Lung (tissue), 12 donors: Measurements from ENCODE around the gene TSR1. TPM values are rescaled to one million over a fixed set of nuclear protein-coding genes. Genes with fewer than 3 reads are reported as not detected.

Experiments used
- ATAC-seq: fragments of 200-7000 bp; cut with Tn5 transposase; one replicate; pipeline ENCODE4 v1.9.1; 2020; ENCODE audit warnings: moderate number of reproducible peaks; ENCODE audit not compliant: insufficient read depth, low FRiP score
- DNase-seq, 3 donors: peaks; one replicate each; pipeline ENCODE4 v3.0.0-alpha.2; 2013 to 2017
- H3K27ac ChIP-seq, 2 donors: one replicate each; pipeline ENCODE4 v1.5.1; 2013; ENCODE audit warnings: mild to moderate bottlenecking in 2 of 2, moderate library complexity in 2 of 2, control low read depth in 1 of 2, inconsistent platforms in 1 of 2, low read depth in 1 of 2, low read length in 1 of 2
- H3K27me3 ChIP-seq, 3 donors: one replicate each; pipeline ENCODE4 v1.5.1; 2013; ENCODE audit warnings: low read length in 2 of 3; ENCODE audit not compliant: control insufficient read depth in 3 of 3, insufficient read depth in 3 of 3
- H3K36me3 ChIP-seq, 4 donors: one replicate each; pipeline ENCODE4 v1.5.1; 2013; ENCODE audit warnings: low read length in 4 of 4, mild to moderate bottlenecking in 1 of 4, moderate library complexity in 1 of 4; ENCODE audit not compliant: control insufficient read depth in 4 of 4, insufficient read depth in 4 of 4
- H3K4me1 ChIP-seq, 5 donors: one replicate each; pipeline ENCODE4 v1.5.1; 2013; ENCODE audit warnings: low read length in 5 of 5, mild to moderate bottlenecking in 2 of 5, moderate library complexity in 1 of 5; ENCODE audit not compliant: control insufficient read depth in 5 of 5, insufficient read depth in 5 of 5
- H3K4me3 ChIP-seq: one replicate; pipeline ENCODE4 v1.5.1; 2013; ENCODE audit warnings: mild to moderate bottlenecking, control low read depth, moderate library complexity
- H3K9ac ChIP-seq, 2 donors: one replicate each; pipeline ENCODE4 v1.5.1; 2013; ENCODE audit warnings: low read length in 2 of 2, control low read depth in 1 of 2; ENCODE audit not compliant: insufficient read depth in 1 of 2
- H3K9me3 ChIP-seq, 4 donors: one replicate each; pipeline ENCODE4 v1.5.1; 2013; ENCODE audit warnings: low read length in 3 of 4, mild to moderate bottlenecking in 1 of 4, moderate library complexity in 1 of 4; ENCODE audit not compliant: control insufficient read depth in 4 of 4, insufficient read depth in 3 of 4
- WGBS, 2 donors: extraction: QIAGEN DNeasy Blood & Tissue Kit; methylation state at CpG; one replicate each; pipeline ENCODE4 v1.1.7; 2013; 5-methylcytosine and 5-hydroxymethylcytosine counted together
- polyA plus RNA-seq, 2 donors: library from polyadenylated mRNA; stranded (reverse); fragments of 200-250 nt; gene quantifications; one replicate each; pipeline ENCODE4 v1.2.1, GENCODE V29; 2013
- total RNA-seq, 2 donors: library from RNA; depleted of rRNA in 1 of 2; stranded (reverse); fragments of >200 nt in 1 of 2; gene quantifications; one replicate each; pipeline ENCODE4 v1.2.1, GENCODE V29; 2014 to 2021
- TF ChIP-seq, protein P1 (sequence below): IDR thresholded peaks from 2 replicates; pipeline ENCODE4 v1.5.1; 2012; ENCODE audit warnings: mild to moderate bottlenecking; ENCODE audit errors: control extremely low read depth, extremely low read depth
- donor health status: control.
- donor health status: control.
- donor health status: Bipolar disorder and iron deficiency.
- donor health status: healthy.
- donor health status: DM: yes; HTN: yes; CAD: no.

TSR1 gene
- total and polyA plus RNA-seq, 4 donors: 11.8 to 24.1 (median 19.4) TPM

DNA sequence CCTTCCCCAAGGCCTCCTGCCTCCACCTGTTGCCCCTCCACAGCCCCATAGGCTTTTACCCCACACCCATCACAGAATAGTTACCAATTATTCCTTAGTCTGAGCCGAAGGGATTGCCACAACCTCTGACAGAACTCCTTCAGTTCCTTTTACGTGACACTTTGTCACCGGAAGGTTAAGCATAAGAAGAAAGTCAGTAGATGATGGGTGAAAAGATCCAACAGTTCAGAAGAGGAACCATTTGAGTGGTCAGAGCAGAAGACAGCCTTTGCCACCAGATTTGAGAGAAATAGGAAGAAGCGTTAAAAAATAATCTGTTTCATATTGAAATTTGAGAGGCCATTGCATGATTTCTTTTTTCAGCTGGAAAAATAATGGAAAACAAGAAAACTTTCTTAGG is 31.3 kb downstream of the TSR1 start:
- ATAC-seq (no peak), DNase-seq (no peak)
- TF ChIP-seq, protein P1, sequence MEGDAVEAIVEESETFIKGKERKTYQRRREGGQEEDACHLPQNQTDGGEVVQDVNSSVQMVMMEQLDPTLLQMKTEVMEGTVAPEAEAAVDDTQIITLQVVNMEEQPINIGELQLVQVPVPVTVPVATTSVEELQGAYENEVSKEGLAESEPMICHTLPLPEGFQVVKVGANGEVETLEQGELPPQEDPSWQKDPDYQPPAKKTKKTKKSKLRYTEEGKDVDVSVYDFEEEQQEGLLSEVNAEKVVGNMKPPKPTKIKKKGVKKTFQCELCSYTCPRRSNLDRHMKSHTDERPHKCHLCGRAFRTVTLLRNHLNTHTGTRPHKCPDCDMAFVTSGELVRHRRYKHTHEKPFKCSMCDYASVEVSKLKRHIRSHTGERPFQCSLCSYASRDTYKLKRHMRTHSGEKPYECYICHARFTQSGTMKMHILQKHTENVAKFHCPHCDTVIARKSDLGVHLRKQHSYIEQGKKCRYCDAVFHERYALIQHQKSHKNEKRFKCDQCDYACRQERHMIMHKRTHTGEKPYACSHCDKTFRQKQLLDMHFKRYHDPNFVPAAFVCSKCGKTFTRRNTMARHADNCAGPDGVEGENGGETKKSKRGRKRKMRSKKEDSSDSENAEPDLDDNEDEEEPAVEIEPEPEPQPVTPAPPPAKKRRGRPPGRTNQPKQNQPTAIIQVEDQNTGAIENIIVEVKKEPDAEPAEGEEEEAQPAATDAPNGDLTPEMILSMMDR: no peak
- H3K27me3 ChIP-seq: no peaks in the 10 kb centered on the region
- peaks cover 0 to 18% (median 8%) of the 10 kb centered on the region in 5 donors for H3K4me1 ChIP-seq
- peaks cover 0 to 3% (median 0%) of the 10 kb centered on the region in 4 donors for H3K36me3 ChIP-seq
- H3K9ac ChIP-seq: no peak overlapping the region
- 46 to 86% methylated on average over 4 of the region's 4 CpGs for WGBS, 2 donors
- H3K4me3 ChIP-seq: no peak overlapping the region
- H3K27ac ChIP-seq: no peak overlapping the region
- H3K9me3 ChIP-seq: no peaks in the 10 kb centered on the region

DNA sequence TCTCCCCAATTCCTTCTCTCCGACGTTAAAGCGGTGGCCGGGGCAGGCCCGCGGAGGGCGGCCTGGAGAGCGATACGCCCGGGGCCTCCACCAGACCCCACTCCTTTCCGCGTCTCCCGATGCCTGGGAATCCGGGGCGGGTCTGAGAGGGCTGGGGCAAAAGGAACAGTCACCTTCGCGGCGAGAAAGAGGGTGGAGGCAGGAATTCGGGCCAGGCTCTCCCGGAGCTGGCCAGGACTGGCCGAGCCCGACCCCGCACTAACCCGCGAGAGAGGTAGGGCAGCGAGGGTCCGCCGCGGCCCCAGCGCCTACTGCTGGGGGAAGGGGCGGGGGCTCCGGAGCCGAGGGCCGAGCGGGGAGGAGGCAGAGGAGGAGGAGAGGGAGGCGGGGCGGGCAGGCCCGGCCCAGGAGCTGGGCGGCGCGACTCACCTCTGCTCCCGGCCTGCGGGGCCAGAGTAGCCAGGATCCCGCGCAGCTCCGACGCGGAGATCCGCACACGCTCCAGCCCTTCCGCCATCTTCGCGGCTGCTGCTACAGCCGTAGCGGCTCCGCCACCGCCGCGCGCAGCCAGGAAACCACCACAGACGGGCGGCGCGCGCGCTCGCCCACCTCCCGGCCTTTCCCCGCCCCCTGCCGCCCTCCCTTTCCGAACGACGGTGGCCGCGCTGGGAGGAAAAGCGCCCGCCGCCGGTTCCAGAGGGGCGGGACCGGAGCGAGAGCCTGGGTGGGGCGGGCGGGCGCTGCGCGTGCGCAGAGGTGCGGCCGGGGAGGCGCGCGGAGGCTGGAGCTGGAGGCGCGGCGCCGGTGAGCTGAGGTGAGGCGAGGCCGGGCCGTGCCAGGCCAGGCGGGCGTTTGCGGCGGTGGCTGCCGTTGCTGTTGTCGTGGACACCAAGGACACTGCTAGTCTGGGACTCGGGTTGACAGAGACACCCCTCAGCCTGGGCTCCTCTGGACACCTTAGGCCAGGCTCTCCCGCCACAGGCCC is 32.8 kb downstream of the TSR1 start, which contains the start of the genes SMG6 and SRR:
Gene SMG6, minus strand, starts transcription at position 582 of the 985 bp plus-strand sequence. Its CDS starts 65 bp downstream, at position 517.
Gene SRR, plus strand, starts transcription at position 747 of the 985 bp plus-strand sequence. CDS start 11,611 bp downstream, outside the sequence.
- ATAC-seq (peak; percentile 94), DNase-seq (peak; percentile 94 to 95 (median 95))
- H3K4me1 ChIP-seq: peaks cover 0 to 12% (median 5%) of the 10 kb centered on the region in 5 donors
- H3K27me3 ChIP-seq: no peaks in the 10 kb centered on the region
- H3K4me3 ChIP-seq: peak within 1 kb of the TSS; percentile 71
- 0% methylated on average over 52 to 107 of the region's 108 CpGs for WGBS, 2 donors
- TF ChIP-seq, protein P1: no peak
- H3K9me3 ChIP-seq: no peaks in the 10 kb centered on the region
- H3K9ac ChIP-seq: peak within 1 kb of the TSS; percentile 77 to 92
- peaks cover 0 to 17% (median 7%) of the 10 kb centered on the region in 4 donors for H3K36me3 ChIP-seq
- H3K27ac ChIP-seq: peak within 1 kb of the TSS; percentile 88 to 91

DNA sequence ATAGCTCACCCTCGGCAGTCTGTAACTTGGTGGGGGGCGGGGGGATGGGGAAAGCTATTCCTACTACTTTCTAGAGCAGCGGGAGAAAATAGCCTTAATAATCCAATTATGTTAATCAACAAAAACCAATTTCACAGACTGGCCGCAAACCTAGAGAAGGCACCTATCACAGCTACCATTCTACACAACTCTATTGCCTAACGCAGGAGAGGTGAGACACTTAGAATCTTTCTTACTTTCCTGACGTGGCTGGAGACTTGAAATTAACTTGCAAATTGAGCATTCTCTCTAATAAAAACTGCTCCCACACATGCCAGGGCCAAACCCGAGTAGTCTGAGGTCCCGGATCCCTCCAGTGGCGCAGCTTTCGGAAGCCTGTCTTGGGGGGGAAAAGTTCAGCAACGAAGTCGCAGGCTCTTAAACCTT is 33.5 kb downstream of the TSR1 start:
- H3K36me3 ChIP-seq: peaks cover 3 to 17% (median 7%) of the 10 kb centered on the region in 4 donors
- peaks cover 0 to 12% (median 5%) of the 10 kb centered on the region in 5 donors for H3K4me1 ChIP-seq
- peak overlapping the region; percentile 88 to 91 for H3K27ac ChIP-seq
- ATAC-seq (peak; percentile 1), DNase-seq (no peak)
- no peaks in the 10 kb centered on the region for H3K9me3 ChIP-seq
- WGBS, 2 donors: 3 to 4% methylated on average over 12 of the region's 12 CpGs
- H3K27me3 ChIP-seq: no peaks in the 10 kb centered on the region
- H3K4me3 ChIP-seq: peak overlapping the region; percentile 71
- TF ChIP-seq, protein P1: no peak
- peak overlapping the region; percentile 77 to 92 for H3K9ac ChIP-seq
